K562 (cell line): ENCODE data around the gene DAZAP1. TPM values are rescaled to one million over a fixed set of nuclear protein-coding genes. Genes with fewer than 3 reads are reported as not detected.

Source experiments
- ATAC-seq: fragments of 200-7000 bp; cut with Tn5 transposase; 3 replicates; pipeline ENCODE4 v1.9.1; 2020; ENCODE audit warnings: moderate library complexity
- BruUV-seq: library from RNA; stranded (reverse); fragments of 400-500 nt; replicated peaks from 2 replicates; lab custom pipeline; 2021; lab: Mats Ljungman, UMichigan
- CTCF ChIA-PET: fragments of 300-600 bp; formaldehyde crosslinking; extraction: SDS; loops from one replicate; lab custom pipeline; 2021; ENCODE audit warnings: low intra/inter-chr PET ratio; lab: Yijun Ruan, JAX
- POLR2A ChIA-PET: fragments of 300-600, 350-650 bp; sonication (Branson Sonifier 250); formaldehyde crosslinking; extraction: SDS; loops from one replicate; lab custom pipeline; 2021; ENCODE audit warnings: antibody characterized with exemption, inconsistent platforms; lab: Yijun Ruan, JAX
- DNase-seq, 4 experiments: peaks; one replicate each; pipeline versions ENCODE4 v3.0.0 to v3.0.0-alpha.2; 2011 to 2018; ENCODE audit warnings: low spot score in 3 of 4, mixed read lengths in 3 of 4; ENCODE audit errors: extremely low read depth in 1 of 4
- FAIRE-seq: peaks from 2 replicates; lab custom pipeline; 2011; peaks lifted over from hg19 to GRCh38; lab: Jason Lieb, UNC
- H2AFZ ChIP-seq: 2 replicates; pipeline ENCODE4 v1.6.0; 2011; ENCODE audit warnings: low read depth, low read length, control low read depth, inconsistent platforms
- H3K27ac ChIP-seq: fragments of 200-600 bp; 3 replicates; pipeline ENCODE4 v1.8.0; 2011; ENCODE audit warnings: low read depth, mild to moderate bottlenecking, control low read depth, inconsistent platforms, low read length, moderate library complexity, mixed read lengths; ENCODE audit errors: extremely low read depth
- H3K27me3 ChIP-seq, 2 experiments: fragments of 300-600 bp in 1 of 2; 2 replicates in 1 of 2; 3 replicates in 1 of 2; pipeline versions ENCODE4 v1.6.0 to v1.8.0; 2011; ENCODE audit warnings: inconsistent platforms in 2 of 2, low read length in 2 of 2, mild to moderate bottlenecking in 1 of 2, mixed read lengths in 1 of 2, moderate library complexity in 1 of 2; ENCODE audit not compliant: control insufficient read depth in 2 of 2, insufficient read depth in 2 of 2
- H3K36me3 ChIP-seq: fragments of 300-600 bp; 3 replicates; pipeline ENCODE4 v1.8.0; 2011; ENCODE audit warnings: mild to moderate bottlenecking, low read length, inconsistent platforms; ENCODE audit not compliant: control insufficient read depth, insufficient read depth
- H3K4me1 ChIP-seq, 2 experiments: fragments of 200-600 bp in 1 of 2; replicated peaks in 1 of 2; 2 replicates in 1 of 2; 3 replicates in 1 of 2; pipeline versions ENCODE4 v1.5.1 to v1.8.0; 2011; ENCODE audit warnings: inconsistent platforms in 2 of 2, low read length in 2 of 2, mild to moderate bottlenecking in 1 of 2, mixed read lengths in 1 of 2, moderate library complexity in 1 of 2; ENCODE audit not compliant: control insufficient read depth in 2 of 2, insufficient read depth in 2 of 2
- H3K4me2 ChIP-seq: 2 replicates; pipeline ENCODE4 v1.6.1; 2011; ENCODE audit warnings: low read length, control low read depth, inconsistent platforms, mixed read lengths; ENCODE audit not compliant: insufficient read depth
- H3K4me3 ChIP-seq: fragments of 200-600 bp; sonication (generic), shearing (Covaris generic); 2 replicates; pipeline ENCODE4 v1.5.1; 2016; ENCODE audit warnings: control low read depth, inconsistent platforms
- H3K79me2 ChIP-seq: fragments of 200-600 bp; 3 replicates; pipeline ENCODE4 v1.8.0; 2011; ENCODE audit warnings: low read length, inconsistent platforms; ENCODE audit not compliant: control insufficient read depth, insufficient read depth
- H3K9ac ChIP-seq, 2 experiments: 2 replicates each; pipeline versions ENCODE4 v1.6.0 to v1.6.1; 2011; ENCODE audit warnings: low read depth in 2 of 2, low read length in 2 of 2, control low read depth in 1 of 2, inconsistent platforms in 1 of 2, mild to moderate bottlenecking in 1 of 2, mixed read lengths in 1 of 2; ENCODE audit not compliant: insufficient read depth in 1 of 2
- H3K9me1 ChIP-seq: one replicate; pipeline ENCODE4 v1.6.0; 2011; ENCODE audit warnings: inconsistent platforms, mild to moderate bottlenecking, low read length, moderate library complexity; ENCODE audit not compliant: control insufficient read depth, insufficient read depth
- H3K9me3 ChIP-seq: replicated peaks from 2 replicates; pipeline ENCODE4 v1.5.1; 2011; ENCODE audit warnings: low read depth, low read length, inconsistent platforms; ENCODE audit not compliant: control insufficient read depth, insufficient read depth
- H4K20me1 ChIP-seq: replicated peaks from 2 replicates; pipeline ENCODE4 v1.6.1; 2011; ENCODE audit warnings: low read length, inconsistent platforms, mixed read lengths; ENCODE audit not compliant: control insufficient read depth, insufficient read depth
- CHD4 ChIP-seq: fragments of 200-600 bp; sonication (generic); IDR thresholded peaks from 3 replicates; pipeline ENCODE4 v1.6.1; 2012; ENCODE audit warnings: low read depth, mild to moderate bottlenecking, mixed read lengths, low read length, inconsistent platforms; ENCODE audit not compliant: insufficient read depth, insufficient replicate concordance, poor library complexity, severe bottlenecking
- HNRNPLL ChIP-seq: fragments of 200-400 bp; formaldehyde crosslinking; IDR thresholded peaks from 2 replicates; pipeline ENCODE4 v1.6.1; 2017; ENCODE audit warnings: low read length, low read depth, mild to moderate bottlenecking; ENCODE audit not compliant: poor library complexity, severe bottlenecking
- POLR2G ChIP-seq: fragments of 200-400 bp; formaldehyde crosslinking; IDR thresholded peaks from 2 replicates; pipeline ENCODE4 v1.6.1; 2017; ENCODE audit warnings: low read depth, mild to moderate bottlenecking, antibody characterized with exemption, low read length, moderate library complexity
- RBFOX2 ChIP-seq: fragments of 200-400 bp; formaldehyde crosslinking; IDR thresholded peaks from 2 replicates; pipeline ENCODE4 v1.6.1; 2017; ENCODE audit warnings: low read depth, mild to moderate bottlenecking, low read length, moderate library complexity
- STAG1 ChIP-seq: sonication (generic); formaldehyde crosslinking; IDR thresholded peaks from 2 replicates; pipeline ENCODE4 v1.5.0; 2020; ENCODE audit warnings: missing genetic modification reagents, borderline replicate concordance
- SUPT5H ChIP-seq: fragments of 450-650 bp; IDR thresholded peaks from 2 replicates; pipeline ENCODE4 v1.6.1; 2016
- ZNF384 ChIP-seq: IDR thresholded peaks from 2 replicates; pipeline ENCODE4 v1.6.1; 2012; ENCODE audit warnings: low read depth, low read length, improper control_type of control experiment
- WGBS: fragments of 100-300 bp; shearing (Covaris generic); methylation state at CpG from one replicate; pipeline ENCODE4 v1.1.6; 2016; ENCODE audit warnings: low coverage, mixed read lengths; ENCODE audit not compliant: insufficient coverage; ENCODE audit errors: missing lambda C conversion rate; 5-methylcytosine and 5-hydroxymethylcytosine counted together
- in situ Hi-C: fragments of 300-500 bp; cut with MboI; formaldehyde crosslinking; loops from 4 replicates; pipeline ENCODE4 v1.15.0; 2018; ENCODE audit warnings: inconsistent platforms, mixed read lengths
- intact Hi-C: fragments of 100-400 bp; cut with micrococcal nuclease; formaldehyde crosslinking; loops from 2 replicates; pipeline ENCODE4 v1.14.2; 2022
- polyA plus RNA-seq, 8 experiments: library from polyadenylated mRNA; depleted of rRNA in 4 of 8; stranded (reverse) in 5 of 8; unstranded in 3 of 8; fragments of >200 nt; fragmentation: Nextera tagmentation in 2 of 8; fragmentation: Illumina TruSeq in 1 of 8; extraction: Ambion mirVana in 2 of 8; extraction: Trizol in 1 of 8; gene quantifications; 2 replicates each; pipeline versions ENCODE4 v1.2.1 to v1.2.3, GENCODE V29; 2011 to 2014; ENCODE audit warnings: inconsistent platforms in 1 of 8, missing spikeins in 1 of 8
- total RNA-seq, 7 experiments: library from RNA; depleted of rRNA in 6 of 7; stranded (reverse); fragments of >200 nt in 6 of 7; fragmentation: Illumina TruSeq in 2 of 7; extraction: Trizol in 2 of 7; gene quantifications; 2 replicates each; pipeline versions ENCODE4 v1.2.1 to v1.2.3, GENCODE V29; 2011 to 2021; ENCODE audit warnings: low replicate concordance in 1 of 7
- TF ChIP-seq, protein P1 (sequence below): fragments of 450-650 bp; IDR thresholded peaks from 2 replicates; pipeline ENCODE4 v1.6.1; 2016; ENCODE audit warnings: borderline replicate concordance

DAZAP1 gene
- total and polyA plus RNA-seq, 9 of the 15 experiments (the other 6 are each of a cell fraction or from before 2014, with no cell fraction given), result 10.8 to 289 (median 142) TPM

DNA sequence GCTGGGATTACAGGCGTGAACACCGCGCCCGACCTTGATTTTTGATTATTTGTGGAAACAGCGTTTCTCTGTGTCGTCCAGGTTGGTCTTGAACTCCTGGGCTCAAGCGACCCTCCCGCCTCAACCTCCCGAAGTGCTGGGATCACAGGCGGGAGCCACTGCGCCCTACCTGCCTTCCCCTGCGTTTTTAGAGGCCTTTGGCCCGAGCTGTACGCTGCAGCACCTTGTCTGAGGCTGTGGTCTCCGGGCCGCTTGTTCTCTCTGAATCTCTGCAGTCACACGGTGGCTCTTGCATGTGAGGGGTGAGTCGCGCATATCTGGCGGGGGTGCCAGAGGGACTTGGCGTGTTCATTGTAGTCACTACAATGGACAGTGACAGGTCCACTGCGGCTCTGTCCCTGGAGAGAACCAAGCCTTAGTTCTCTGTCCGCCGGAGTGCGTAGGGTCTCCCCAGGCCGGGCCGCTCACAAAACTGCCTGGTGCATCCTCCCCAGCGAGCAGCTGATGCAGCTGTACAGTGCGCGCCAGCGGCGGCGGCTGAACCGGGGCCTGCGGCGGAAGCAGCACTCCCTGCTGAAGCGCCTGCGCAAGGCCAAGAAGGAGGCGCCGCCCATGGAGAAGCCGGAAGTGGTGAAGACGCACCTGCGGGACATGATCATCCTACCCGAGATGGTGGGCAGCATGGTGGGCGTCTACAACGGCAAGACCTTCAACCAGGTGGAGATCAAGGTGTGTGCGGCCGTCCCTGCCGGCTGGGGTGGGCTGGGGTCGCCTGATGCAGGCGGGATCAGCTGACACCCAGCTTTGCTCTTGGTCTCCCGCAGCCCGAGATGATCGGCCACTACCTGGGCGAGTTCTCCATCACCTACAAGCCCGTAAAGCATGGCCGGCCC is 32.4 kb downstream of the DAZAP1 start (continued):
- TF ChIP-seq HNRNPLL, result peak; percentile 21

DNA sequence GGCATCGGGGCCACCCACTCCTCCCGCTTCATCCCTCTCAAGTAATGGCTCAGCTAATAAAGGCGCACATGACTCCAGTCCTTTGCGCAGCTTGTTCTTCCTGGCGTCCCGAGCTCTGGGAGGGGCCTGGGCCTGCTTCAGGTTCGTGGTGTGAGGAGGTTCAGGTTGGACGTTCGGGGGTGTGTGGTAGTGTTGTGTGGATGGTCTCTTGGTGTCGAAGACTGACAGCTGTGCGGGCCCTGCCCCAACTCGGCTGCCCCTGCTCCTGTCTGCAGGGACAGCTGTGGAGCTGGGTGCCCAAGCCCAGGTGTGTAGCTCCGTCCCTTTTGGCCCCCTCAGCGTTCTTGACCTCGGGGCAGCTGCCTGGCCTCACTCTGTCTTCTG is 33.0 kb downstream of the DAZAP1 start:
- H3K9me3 ChIP-seq, result no peaks in the 10 kb centered on the region
- in situ Hi-C loops (no loop called here), intact Hi-C loops (loop anchor here (10.0 kb wide), 1 partner anchor 166 kb away; the partner anchor contains the start of gene FAM174C)
- peaks cover 29% of the 10 kb centered on the region for H4K20me1 ChIP-seq
- peak overlapping the region; percentile 97 for H3K4me2 ChIP-seq
- no peaks in the 10 kb centered on the region for H3K27me3 ChIP-seq
- ChIA-PET CTCF (no interaction called here), POLR2A (interaction anchor here (0.5 to 1.8 kb wide), 14 partner anchors 8 to 298 kb away, joined by 3 to 7 read pairs (median 3); partner anchors contain the start of gene CIRBP)
- no peak for DNase-seq
- H3K9ac ChIP-seq, result peak overlapping the region; percentile 93 to 100
- H3K79me2 ChIP-seq, result peaks cover 50% of the 10 kb centered on the region
- H3K9me1 ChIP-seq, result no peaks in the 10 kb centered on the region
- peak overlapping the region; percentile 38; the same call in 2 of the 3 replicates for H3K27ac ChIP-seq
- 0 out of 2 replicates have a peak, but pooled peaks have one; percentile 11 for TF ChIP-seq STAG1 (CRISPR knock-in tag)
- TF ChIP-seq POLR2G, result peak; percentile 52
- peak; percentile 80 for TF ChIP-seq RBFOX2
- no peak for TF ChIP-seq CHD4
- TF ChIP-seq, protein P1, sequence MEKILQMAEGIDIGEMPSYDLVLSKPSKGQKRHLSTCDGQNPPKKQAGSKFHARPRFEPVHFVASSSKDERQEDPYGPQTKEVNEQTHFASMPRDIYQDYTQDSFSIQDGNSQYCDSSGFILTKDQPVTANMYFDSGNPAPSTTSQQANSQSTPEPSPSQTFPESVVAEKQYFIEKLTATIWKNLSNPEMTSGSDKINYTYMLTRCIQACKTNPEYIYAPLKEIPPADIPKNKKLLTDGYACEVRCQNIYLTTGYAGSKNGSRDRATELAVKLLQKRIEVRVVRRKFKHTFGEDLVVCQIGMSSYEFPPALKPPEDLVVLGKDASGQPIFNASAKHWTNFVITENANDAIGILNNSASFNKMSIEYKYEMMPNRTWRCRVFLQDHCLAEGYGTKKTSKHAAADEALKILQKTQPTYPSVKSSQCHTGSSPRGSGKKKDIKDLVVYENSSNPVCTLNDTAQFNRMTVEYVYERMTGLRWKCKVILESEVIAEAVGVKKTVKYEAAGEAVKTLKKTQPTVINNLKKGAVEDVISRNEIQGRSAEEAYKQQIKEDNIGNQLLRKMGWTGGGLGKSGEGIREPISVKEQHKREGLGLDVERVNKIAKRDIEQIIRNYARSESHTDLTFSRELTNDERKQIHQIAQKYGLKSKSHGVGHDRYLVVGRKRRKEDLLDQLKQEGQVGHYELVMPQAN, result no peak
- TF ChIP-seq ZNF384, result no peak
- 0 out of 2 replicates have a peak, but pooled peaks have one; percentile 33 for TF ChIP-seq SUPT5H
- peak; percentile 1 for TF ChIP-seq HNRNPLL
- no peak for FAIRE-seq
- 45% methylated on average over 15 of the region's 15 CpGs for WGBS
- peaks cover 48 to 91% of the 10 kb centered on the region in 2 experiments for H3K4me1 ChIP-seq
- peak overlapping the region; percentile 70; the same call in 1 of the 2 replicates for H3K4me3 ChIP-seq
- no peak overlapping the region for H2AFZ ChIP-seq
- no peak for ATAC-seq
- no TSS peak for BruUV-seq
- peaks cover 43% of the 10 kb centered on the region for H3K36me3 ChIP-seq
